ENCODE results near the gene TMEM8B.

The TMEM8B gene, protein sequence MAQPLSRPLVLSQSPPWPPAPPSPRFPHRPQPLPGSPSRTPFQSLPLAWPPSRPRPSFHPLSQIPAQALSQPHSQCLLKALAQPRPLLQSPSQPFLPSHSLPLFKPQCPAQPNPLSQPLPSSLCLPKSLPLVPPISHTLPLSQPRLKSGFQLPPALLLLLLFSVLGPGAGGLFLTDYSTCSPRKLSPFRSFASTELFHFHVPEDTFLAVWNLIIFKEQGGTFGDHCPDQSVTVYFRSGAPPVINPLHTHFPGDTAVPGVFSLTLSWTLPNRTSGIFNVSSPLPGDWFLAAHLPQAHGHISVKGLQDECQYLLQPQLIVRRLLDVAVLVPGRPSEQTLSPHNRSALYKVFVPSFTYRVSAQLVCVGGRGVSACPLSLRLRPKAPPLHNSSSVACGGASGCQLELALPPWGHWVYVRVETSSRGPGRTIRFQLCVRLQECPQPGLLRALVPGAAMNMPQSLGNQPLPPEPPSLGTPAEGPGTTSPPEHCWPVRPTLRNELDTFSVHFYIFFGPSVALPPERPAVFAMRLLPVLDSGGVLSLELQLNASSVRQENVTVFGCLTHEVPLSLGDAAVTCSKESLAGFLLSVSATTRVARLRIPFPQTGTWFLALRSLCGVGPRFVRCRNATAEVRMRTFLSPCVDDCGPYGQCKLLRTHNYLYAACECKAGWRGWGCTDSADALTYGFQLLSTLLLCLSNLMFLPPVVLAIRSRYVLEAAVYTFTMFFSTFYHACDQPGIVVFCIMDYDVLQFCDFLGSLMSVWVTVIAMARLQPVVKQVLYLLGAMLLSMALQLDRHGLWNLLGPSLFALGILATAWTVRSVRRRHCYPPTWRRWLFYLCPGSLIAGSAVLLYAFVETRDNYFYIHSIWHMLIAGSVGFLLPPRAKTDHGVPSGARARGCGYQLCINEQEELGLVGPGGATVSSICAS

GRCh38 chr9:35829084-35829763 is at the start of gene TMEM8B:
TMEM8B (plus strand) TSS chr9:35829228; CDS start chr9:35829448, 220 bp downstream.
- peak within 1 kb of the TSS; percentile 75 to 98 (median 87) for H3K27ac ChIP-seq

DNA sequence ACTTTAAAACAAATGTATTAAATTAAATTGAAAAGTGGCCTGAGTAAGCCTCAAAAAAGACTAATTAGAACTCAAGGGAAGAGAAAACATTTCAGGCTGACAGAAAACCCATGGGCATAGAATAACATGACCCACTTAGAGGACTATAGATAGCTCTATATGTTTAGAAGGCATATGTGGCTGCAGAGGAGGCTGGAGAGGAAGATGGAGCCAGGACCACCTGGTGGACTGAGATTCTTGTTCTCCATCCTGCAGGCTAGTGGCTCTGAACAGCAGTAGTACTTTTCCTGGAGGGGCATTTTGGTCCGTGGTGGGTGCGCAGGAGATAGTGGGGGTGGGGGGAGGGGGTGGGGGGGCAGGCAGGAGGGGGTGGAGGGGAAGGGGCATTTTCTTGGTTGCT is 48.0 kb upstream of the TMEM8B start:
- no peak overlapping the region for H3K4me3 ChIP-seq

More at GRCh38 chr9:35829084-35829763, at the start of gene TMEM8B:
- peak within 1 kb of the TSS; percentile 50 to 76 (median 75) for H3K4me3 ChIP-seq

DNA sequence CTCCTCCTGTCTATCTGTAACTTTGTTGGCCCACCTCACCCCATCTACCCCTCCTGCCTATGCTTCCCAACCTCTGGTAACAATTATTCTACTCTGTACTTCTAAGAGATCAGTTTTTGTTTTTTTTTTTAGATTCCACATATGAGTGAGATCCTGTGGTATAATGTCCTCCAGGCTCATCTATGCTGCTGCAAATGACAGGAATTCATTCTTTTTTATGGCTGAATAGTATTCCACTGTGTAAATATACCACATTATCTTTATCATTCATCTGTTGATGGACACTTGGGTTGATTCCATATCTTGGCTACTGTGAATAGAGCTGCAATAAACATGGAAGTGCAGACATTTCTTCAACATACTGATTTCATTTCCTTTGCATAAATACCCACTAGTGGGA is 45.6 kb upstream of the TMEM8B start:
- no peak overlapping the region for H3K4me3 ChIP-seq
- H3K27ac ChIP-seq: no peak overlapping the region

More for the DNA sequence above, 48.0 kb upstream of the TMEM8B start:
- no peak overlapping the region for H3K27ac ChIP-seq

GRCh38 chr9:35789541-35789940 is 39.5 kb upstream of the TMEM8B start:
- Histone ChIP-seq H3K27ac (no peak overlapping the region), H3K4me3 (no peak overlapping the region)

DNA sequence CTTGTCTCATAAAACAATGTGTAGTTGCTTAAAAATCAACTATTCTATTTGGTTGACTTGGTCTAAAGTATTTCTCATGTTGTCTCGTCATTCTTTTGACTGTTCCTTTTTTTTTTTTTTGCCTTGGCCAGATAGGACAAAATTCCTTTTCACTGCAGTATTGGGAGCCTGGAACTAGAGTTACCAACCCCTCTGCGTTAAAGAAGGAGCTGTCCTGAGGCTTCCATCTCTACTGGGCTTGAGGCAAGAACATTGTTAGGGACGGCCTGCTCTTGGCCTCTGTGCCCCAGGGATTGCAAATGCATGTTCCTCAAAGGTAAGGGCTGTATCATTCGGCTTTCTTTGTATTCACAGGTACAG is 39.0 kb upstream of the TMEM8B start:
- H3K27ac ChIP-seq: no peak overlapping the region
- H3K4me3 ChIP-seq: no peak overlapping the region

DNA sequence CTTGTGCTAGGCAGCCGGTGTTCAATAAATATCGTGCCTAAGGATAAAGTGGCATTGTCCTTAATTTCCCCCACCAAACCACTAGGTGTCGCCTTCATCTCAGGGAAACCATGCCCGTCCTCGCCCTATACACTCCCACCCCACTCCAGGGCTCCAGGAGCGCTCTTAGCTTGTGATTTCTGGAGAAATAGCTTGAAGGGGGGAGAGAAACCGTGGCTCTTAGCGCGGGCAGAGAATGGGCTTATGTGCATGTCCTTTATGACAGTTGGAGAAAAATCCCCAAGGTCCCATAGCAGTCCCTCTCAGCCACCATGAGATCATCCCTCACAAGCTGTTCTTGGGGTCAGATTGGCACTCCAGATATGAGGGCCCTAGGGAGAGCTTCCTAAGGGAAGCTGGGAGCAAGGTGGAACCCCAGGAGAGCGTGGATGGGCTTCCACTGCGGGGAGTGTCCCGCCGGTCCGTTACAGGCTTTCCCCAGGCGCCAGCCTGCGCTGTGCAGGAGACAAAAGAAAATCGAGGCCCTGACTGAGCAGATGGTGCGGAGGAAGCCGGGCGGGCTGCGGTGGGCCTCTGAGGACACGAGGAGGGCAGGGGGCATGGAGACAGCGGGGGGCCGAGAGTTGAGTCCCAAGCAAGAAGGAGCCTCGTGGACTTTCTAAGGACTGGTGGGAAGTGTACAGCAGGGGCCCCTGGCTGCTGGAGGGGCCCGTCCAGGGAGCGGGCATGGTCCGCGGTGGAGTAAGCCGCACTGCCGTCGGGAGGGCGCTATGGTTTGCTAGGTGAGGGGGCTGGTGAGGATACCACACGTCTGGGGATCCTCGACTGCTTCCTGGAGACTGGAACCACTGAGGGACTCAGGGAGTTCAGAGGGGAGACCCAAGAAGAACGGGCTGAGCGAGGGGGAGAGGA is 38.4 kb upstream of the TMEM8B start:
- peak overlapping the region in 11 of 21 experiments; percentile 17 to 85 (median 71) for H3K27ac ChIP-seq

DNA sequence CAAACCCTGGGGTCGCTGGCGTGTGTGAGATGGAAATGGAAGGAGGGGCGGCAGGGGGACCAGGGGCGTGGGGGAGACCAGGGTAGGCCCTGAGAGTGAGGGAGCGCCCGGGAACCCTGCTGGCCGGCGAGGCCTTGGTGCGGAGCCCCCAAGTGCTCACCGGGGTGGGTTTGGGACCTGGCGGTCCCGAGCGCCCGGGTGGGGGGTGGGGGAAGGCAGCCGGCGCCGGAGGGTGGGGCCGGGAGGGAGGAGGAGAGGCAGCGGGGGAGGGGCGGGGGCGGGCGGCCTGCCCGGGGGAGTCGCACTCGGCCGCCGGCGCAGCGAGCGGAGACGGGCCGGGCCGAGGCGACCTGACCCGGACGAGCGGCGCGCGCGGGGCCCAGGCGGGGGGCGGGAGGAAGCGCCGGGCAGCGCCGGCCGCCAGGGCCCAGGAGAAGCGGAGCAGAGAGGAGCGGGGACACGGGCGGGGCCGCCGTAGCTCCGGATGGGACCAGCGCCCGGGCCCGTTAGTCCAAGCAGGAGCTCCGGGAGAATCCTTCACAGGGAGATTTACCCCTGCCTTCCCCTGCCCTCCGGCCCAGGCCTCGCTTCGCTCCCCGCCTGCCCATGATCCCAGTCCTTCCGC is 37.6 kb upstream of the TMEM8B start, which contains the start of gene NPR2:
Gene NPR2 (plus strand): TSS at position 295 of the 625 bp plus-strand sequence. CDS start 818 bp downstream, outside the sequence.
- peak within 1 kb of the TSS in 15 of 21 experiments; percentile 8 to 85 (median 70) for H3K27ac ChIP-seq

More for the DNA sequence above, 38.4 kb upstream of the TMEM8B start:
- peak overlapping the region in 5 of 7 experiments; percentile 18 to 50 (median 30) for H3K4me3 ChIP-seq

GRCh38 chr9:35792024-35792813 is 36.8 kb upstream of the TMEM8B start:
- peak overlapping the region in 14 of 21 experiments; percentile 8 to 85 (median 70) for H3K27ac ChIP-seq
- H3K4me3 ChIP-seq: peak overlapping the region; percentile 6 to 50 (median 29)

More for the DNA sequence above, 37.6 kb upstream of the TMEM8B start, which contains the start of gene NPR2:
- peak within 1 kb of the TSS; percentile 6 to 50 (median 29) for H3K4me3 ChIP-seq

- peak overlapping the region in 1 of 7 experiments; percentile 50 for H3K4me3 ChIP-seq
- peak overlapping the region in 5 of 21 experiments; percentile 7 to 83 (median 56) for H3K27ac ChIP-seq
Measured at GRCh38 chr9:35792826-35793225, 36.2 kb upstream of the TMEM8B start.

- H3K27ac ChIP-seq: peak overlapping the region in 7 of 21 experiments; percentile 7 to 83 (median 42)
- H3K4me3 ChIP-seq: no peak overlapping the region
Measured at GRCh38 chr9:35793461-35793860, 35.6 kb upstream of the TMEM8B start.

DNA sequence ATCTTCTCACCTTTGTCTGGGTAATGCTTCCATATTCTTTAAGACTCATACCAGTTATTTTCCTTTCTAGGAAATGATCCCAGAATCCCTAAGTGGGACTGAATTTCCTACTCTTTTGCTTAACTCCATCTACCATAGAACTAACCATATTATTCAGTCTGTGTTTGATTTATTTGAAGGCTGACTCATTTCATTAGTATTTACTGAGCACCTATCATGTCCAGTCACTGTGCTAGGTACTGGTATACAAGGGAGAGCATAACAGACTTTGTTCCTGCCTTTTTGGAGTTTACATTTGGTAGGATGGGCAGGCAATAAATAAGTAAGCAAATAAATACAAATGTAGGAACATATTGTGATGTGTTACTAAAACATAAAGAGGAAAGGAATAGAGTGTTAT is 33.3 kb upstream of the TMEM8B start:
- H3K27ac ChIP-seq: no peak overlapping the region
- H3K4me3 ChIP-seq: no peak overlapping the region

DNA sequence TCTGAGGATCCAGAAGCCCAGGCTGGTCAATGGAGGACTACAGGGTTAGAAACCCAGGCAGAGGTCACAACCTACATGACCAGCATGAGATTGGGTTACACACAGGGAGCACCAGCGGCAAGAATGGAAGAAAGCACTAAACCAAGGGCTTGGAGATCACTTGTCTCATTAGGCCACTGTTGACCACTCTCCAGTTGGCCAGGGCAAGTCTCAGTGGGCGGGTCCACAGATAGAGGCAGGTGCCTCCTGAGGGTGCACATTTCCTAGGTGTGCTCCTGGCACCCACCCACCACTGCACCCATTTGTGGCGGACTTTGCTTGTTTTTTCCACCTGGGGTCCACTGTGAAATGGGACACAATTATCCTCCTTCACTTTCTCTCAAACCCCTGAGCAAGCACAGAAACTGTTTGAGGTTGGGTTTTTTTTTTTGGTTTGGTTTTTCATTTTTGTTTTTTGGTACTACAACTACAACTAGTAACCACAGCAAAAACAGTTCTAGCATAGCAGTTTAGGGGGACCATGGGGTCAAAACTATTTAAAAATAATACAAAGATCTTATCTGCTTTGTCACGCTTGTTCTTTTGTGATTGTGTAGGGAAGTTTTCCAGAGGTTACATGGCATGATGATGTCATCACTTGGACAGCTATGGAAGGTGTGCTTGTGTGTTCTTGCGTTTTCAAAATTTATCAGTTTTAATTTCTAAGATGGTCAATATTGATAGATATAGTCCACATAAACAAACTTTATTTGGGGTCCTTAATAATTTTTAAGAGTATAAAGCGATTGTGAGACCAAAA is 31.5 kb upstream of the TMEM8B start:
- H3K27ac ChIP-seq: no peak overlapping the region
- no peak overlapping the region for H3K4me3 ChIP-seq

DNA sequence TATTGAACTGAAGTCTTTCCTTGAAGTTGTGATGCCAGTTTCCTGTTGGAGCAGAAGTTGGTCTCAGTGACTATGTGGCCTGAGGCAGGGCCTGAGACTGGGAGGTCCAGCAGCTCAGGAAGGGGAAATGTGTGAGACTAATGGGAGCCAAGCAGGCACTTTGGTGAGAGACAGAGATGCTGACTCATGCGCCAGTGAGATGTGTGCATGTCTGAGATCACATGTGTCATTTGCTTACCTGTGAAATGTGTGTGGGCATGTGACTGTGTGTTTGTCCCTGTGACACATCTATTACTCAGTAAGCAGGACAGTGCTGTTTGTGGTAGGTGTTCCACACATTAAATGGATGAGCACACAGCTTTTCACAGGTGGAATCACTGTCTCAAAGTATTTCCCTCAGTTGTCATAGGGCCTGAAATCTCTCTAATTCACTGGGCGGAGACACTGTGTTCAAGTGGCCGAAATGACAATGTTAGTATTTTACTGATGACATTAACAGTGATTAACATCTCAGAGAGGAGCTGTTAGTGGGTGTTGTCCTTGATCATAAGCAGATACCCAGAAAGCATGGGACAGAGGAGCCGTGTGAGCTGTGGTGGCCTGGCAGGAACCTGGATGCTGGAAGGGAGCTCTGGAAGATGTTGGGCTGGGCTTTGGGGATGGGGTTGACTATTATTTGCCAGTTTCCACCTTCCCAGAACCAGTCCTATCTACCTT is 30.2 kb upstream of the TMEM8B start:
- Histone ChIP-seq H3K4me3 (no peak overlapping the region), H3K27ac (peak overlapping the region in 3 of 21 experiments; percentile 2 to 35 (median 16))

DNA sequence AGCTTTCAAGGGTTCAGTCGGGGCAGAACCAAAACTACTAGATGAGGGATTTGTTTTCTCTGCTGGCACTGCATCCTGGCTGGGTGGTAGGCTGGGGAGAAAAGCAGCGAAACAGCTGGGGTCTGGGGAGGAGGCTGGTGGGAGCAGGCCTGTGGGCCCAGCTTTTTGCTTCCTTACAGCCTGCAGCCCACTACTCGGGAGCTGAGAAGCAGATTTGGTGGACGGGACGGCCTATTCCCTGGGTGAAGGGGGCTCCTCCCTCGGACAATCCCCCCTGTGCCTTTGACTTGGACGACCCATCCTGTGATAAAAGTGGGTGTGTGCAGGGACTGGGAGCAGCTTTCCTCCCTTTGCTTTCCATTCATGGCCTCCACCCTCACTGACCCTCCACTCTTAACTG is 28.5 kb upstream of the TMEM8B start:
- no peak overlapping the region for H3K27ac ChIP-seq
- no peak overlapping the region for H3K4me3 ChIP-seq

DNA sequence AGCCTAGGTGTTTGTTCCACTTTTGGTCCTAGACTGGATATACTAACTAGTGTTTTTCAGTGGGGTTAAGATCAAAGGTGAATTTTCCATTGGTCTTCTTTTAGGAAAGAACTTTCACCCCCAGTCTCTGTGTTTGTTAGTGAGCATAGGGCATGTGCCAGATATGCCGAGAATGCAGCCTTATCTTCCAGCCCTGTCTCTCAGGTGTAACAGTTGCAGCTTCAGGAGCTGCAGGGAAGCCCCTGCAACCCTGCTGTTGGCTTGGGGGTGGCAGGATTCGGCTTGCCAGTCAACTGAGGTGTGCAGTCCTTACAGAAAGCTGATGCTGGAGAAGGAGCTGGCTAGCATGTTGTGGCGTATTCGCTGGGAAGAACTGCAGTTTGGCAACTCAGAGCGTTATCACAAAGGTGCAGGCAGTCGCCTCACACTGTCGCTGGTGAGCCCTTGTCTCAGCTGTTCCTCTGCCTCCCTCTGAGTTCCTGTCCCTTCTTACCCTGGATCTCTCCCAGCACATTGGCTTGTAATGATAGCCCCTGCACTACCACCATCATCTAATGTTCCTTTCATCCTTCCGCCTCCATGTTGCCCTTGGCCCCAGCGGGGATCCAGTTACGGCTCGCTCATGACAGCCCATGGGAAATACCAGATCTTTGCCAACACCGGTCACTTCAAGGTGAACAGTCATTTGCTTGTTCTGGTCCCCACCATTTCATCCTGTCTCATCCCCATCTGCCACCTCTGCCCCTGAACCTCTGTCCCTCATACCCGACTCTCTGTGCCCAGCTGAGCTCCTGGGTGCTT is 27.5 kb upstream of the TMEM8B start:
- H3K27ac ChIP-seq: no peak overlapping the region
- H3K4me3 ChIP-seq: no peak overlapping the region

All from skin epidermis (tissue), 12 donors.